ENCODE data around the gene ACER3. TPM values are rescaled to one million over a fixed set of nuclear protein-coding genes. Genes with fewer than 3 reads are reported as not detected.

The ACER3 gene
- total and polyA plus RNA-seq, 4 donors: 15.7 to 48.3 (median 29.0) TPM

- Histone ChIP-seq H3K4me3 (ENCODE audit: low read depth, low read length) (no peak overlapping the region), H3K36me3 (ENCODE audit: control insufficient read depth, insufficient read depth, low read length) (peaks cover 30% of the 10 kb centered on the region), H3K9me3 (ENCODE audit: control insufficient read depth, insufficient read depth, low read length) (no peaks in the 10 kb centered on the region), H3K4me1 (ENCODE audit: control insufficient read depth, insufficient read depth, low read length) (peaks cover 75% of the 10 kb centered on the region), H3K27me3 (ENCODE audit: control insufficient read depth, insufficient read depth, low read length) (no peaks in the 10 kb centered on the region), H3K27ac (ENCODE audit: low read depth, low read length) (peak overlapping the region; percentile 76)
- WGBS (ENCODE audit: insufficient coverage): 74% methylated on average over 5 of the region's 8 CpGs
- no peak for DNase-seq (ENCODE audit: low read depth in 4 of 6, low spot score in 6 of 6)
Observed at GRCh38 chr11:77072851-77073327, 212.2 kb downstream of the ACER3 start.

GRCh38 chr11:77073328-77074001, 212.7 kb downstream of the ACER3 start:
- peak in 1 of 6 donors; percentile 58 for DNase-seq (ENCODE audit: low read depth in 4 of 6, low spot score in 6 of 6)
- WGBS (ENCODE audit: insufficient coverage): 51% methylated on average over 6 of the region's 11 CpGs
- Histone ChIP-seq H3K4me1 (ENCODE audit: control insufficient read depth, insufficient read depth, low read length) (peaks cover 70% of the 10 kb centered on the region), H3K36me3 (ENCODE audit: control insufficient read depth, insufficient read depth, low read length) (peaks cover 30% of the 10 kb centered on the region), H3K4me3 (ENCODE audit: low read depth, low read length) (no peak overlapping the region), H3K9me3 (ENCODE audit: control insufficient read depth, insufficient read depth, low read length) (no peaks in the 10 kb centered on the region), H3K27me3 (ENCODE audit: control insufficient read depth, insufficient read depth, low read length) (no peaks in the 10 kb centered on the region), H3K27ac (ENCODE audit: low read depth, low read length) (peak overlapping the region; percentile 76)

- H3K27ac ChIP-seq (ENCODE audit: low read depth, low read length): peak overlapping the region; percentile 76
- H3K27me3 ChIP-seq (ENCODE audit: control insufficient read depth, insufficient read depth, low read length): no peaks in the 10 kb centered on the region
- H3K4me3 ChIP-seq (ENCODE audit: low read depth, low read length): no peak overlapping the region
- H3K36me3 ChIP-seq (ENCODE audit: control insufficient read depth, insufficient read depth, low read length): peaks cover 30% of the 10 kb centered on the region
- H3K4me1 ChIP-seq (ENCODE audit: control insufficient read depth, insufficient read depth, low read length): peaks cover 62% of the 10 kb centered on the region
- DNase-seq (ENCODE audit: low read depth in 4 of 6, low spot score in 6 of 6): no peak
- H3K9me3 ChIP-seq (ENCODE audit: control insufficient read depth, insufficient read depth, low read length): no peaks in the 10 kb centered on the region
- WGBS (ENCODE audit: insufficient coverage): 73% methylated on average over 3 of the region's 5 CpGs
Observed at GRCh38 chr11:77074205-77074604, 213.5 kb downstream of the ACER3 start.

- H3K27ac ChIP-seq (ENCODE audit: low read depth, low read length): no peak overlapping the region
- DNase-seq (ENCODE audit: low read depth in 4 of 6, low spot score in 6 of 6): no peak
Observed at GRCh38 chr11:77074626-77075221, 214.0 kb downstream of the ACER3 start.

GRCh38 chr11:77075425-77075905, 214.7 kb downstream of the ACER3 start:
- Histone ChIP-seq H3K27ac (ENCODE audit: low read depth, low read length) (no peak overlapping the region), H3K4me1 (ENCODE audit: control insufficient read depth, insufficient read depth, low read length) (peaks cover 50% of the 10 kb centered on the region), H3K36me3 (ENCODE audit: control insufficient read depth, insufficient read depth, low read length) (peaks cover 30% of the 10 kb centered on the region), H3K9me3 (ENCODE audit: control insufficient read depth, insufficient read depth, low read length) (no peaks in the 10 kb centered on the region), H3K4me3 (ENCODE audit: low read depth, low read length) (no peak overlapping the region), H3K27me3 (ENCODE audit: control insufficient read depth, insufficient read depth, low read length) (no peaks in the 10 kb centered on the region)
- DNase-seq (ENCODE audit: low read depth in 4 of 6, low spot score in 6 of 6): no peak
- 96% methylated on average over 3 of the region's 5 CpGs for WGBS (ENCODE audit: insufficient coverage)

More at GRCh38 chr11:77074626-77075221, 214.0 kb downstream of the ACER3 start:
- no peaks in the 10 kb centered on the region for H3K27me3 ChIP-seq (ENCODE audit: control insufficient read depth, insufficient read depth, low read length)
- no peaks in the 10 kb centered on the region for H3K9me3 ChIP-seq (ENCODE audit: control insufficient read depth, insufficient read depth, low read length)
- peaks cover 30% of the 10 kb centered on the region for H3K36me3 ChIP-seq (ENCODE audit: control insufficient read depth, insufficient read depth, low read length)
- 92% methylated on average over 13 of the region's 15 CpGs for WGBS (ENCODE audit: insufficient coverage)
- no peak overlapping the region for H3K4me3 ChIP-seq (ENCODE audit: low read depth, low read length)
- peaks cover 57% of the 10 kb centered on the region for H3K4me1 ChIP-seq (ENCODE audit: control insufficient read depth, insufficient read depth, low read length)

Other genes starting within 250 kb of the ACER3 start
- gene LRRC32, start 190.2 kb upstream of the ACER3 start, total RNA-seq: 10 to 100 TPM in 1 of 2 donors, 1 to 10 TPM in 1; 8.3 to 31.8 TPM
- 10 to 100 TPM in 1 of 2 donors, 1 to 10 TPM in 1; 9.8 to 11.0 TPM for gene LRRC32, start 190.2 kb upstream of the ACER3 start, polyA plus RNA-seq (ENCODE audit: insufficient read length in 2 of 2)
- gene TSKU, start 77.6 kb upstream of the ACER3 start, total RNA-seq: 10 to 100 TPM in 1 of 2 donors, 1 to 10 TPM in 1; 7.9 to 30.9 TPM
- gene TSKU, start 77.6 kb upstream of the ACER3 start, polyA plus RNA-seq (ENCODE audit: insufficient read length in 2 of 2): 10 to 100 TPM; 23.5 to 26.2 TPM
- not detected for gene B3GNT6, start 173.5 kb downstream of the ACER3 start, total RNA-seq
- under 1 TPM; 0.12 to 0.25 TPM for gene B3GNT6, start 173.5 kb downstream of the ACER3 start, polyA plus RNA-seq (ENCODE audit: insufficient read length in 2 of 2)
- 10 to 100 TPM; 10.7 to 13.8 TPM for gene CAPN5, start 206.1 kb downstream of the ACER3 start, total RNA-seq
- gene CAPN5, start 206.1 kb downstream of the ACER3 start, polyA plus RNA-seq (ENCODE audit: insufficient read length in 2 of 2): 10 to 100 TPM; 42.6 to 43.1 TPM
- gene OMP, start 241.9 kb downstream of the ACER3 start, total RNA-seq: under 1 TPM in 1 of 2 donors, not detected in 1; 0.33 TPM
- under 1 TPM in 1 of 2 donors, not detected in 1; 0.56 TPM for gene OMP, start 241.9 kb downstream of the ACER3 start, polyA plus RNA-seq (ENCODE audit: insufficient read length in 2 of 2)